Loucy (cell line): ENCODE measurements around the gene TYW3.
"Not testable (repeated sequence)": the region's sequence is repeated elsewhere in the genome, so short reads cannot be mapped to it uniquely, and the experiment has no call there.

Experiments used
- H2AFZ ChIP-seq: fragments of 200-600 bp; sonication (generic); 2 replicates; pipeline ENCODE4 v1.6.0; 2016; ENCODE audit warnings: antibody characterized with exemption, mild to moderate bottlenecking, low read length, moderate library complexity
- H3F3A ChIP-seq: fragments of 200-600 bp; 2 replicates; pipeline ENCODE4 v1.6.0; 2016; ENCODE audit warnings: antibody characterized with exemption, low read depth, mild to moderate bottlenecking
- H3K27me3 ChIP-seq: fragments of 200-600 bp; sonication (generic); 2 replicates; pipeline ENCODE4 v1.6.1; 2014; ENCODE audit warnings: low read length, mild to moderate bottlenecking; ENCODE audit not compliant: insufficient read depth, poor library complexity, severe bottlenecking
- H3K36me3 ChIP-seq: fragments of 200-600 bp; sonication (generic); 2 replicates; pipeline ENCODE4 v1.6.1; 2016; ENCODE audit warnings: low read length; ENCODE audit not compliant: insufficient read depth
- H3K4me1 ChIP-seq: fragments of 200-600 bp; sonication (generic); 2 replicates; pipeline ENCODE4 v1.5.1; 2014; ENCODE audit warnings: low read length, mild to moderate bottlenecking; ENCODE audit not compliant: insufficient read depth, poor library complexity, severe bottlenecking
- H3K4me2 ChIP-seq: fragments of 200-600 bp; sonication (generic); 2 replicates; pipeline ENCODE4 v1.6.0; 2014; ENCODE audit warnings: antibody characterized with exemption, low read length, low read depth, mild to moderate bottlenecking; ENCODE audit not compliant: poor library complexity, severe bottlenecking
- H3K4me3 ChIP-seq: fragments of 200-600 bp; sonication (generic); 2 replicates; pipeline ENCODE4 v1.5.1; 2014; ENCODE audit warnings: low read length, mild to moderate bottlenecking, mixed read lengths; ENCODE audit not compliant: poor library complexity, severe bottlenecking
- H3K79me2 ChIP-seq: fragments of 200-600 bp; sonication (generic); 2 replicates; pipeline ENCODE4 v1.6.1; 2014; ENCODE audit warnings: low read length; ENCODE audit not compliant: insufficient read depth
- H3K9ac ChIP-seq: fragments of 200-600 bp; sonication (generic); 2 replicates; pipeline ENCODE4 v1.6.0; 2014; ENCODE audit warnings: mild to moderate bottlenecking, low read depth, low read length, moderate library complexity; ENCODE audit not compliant: poor library complexity, severe bottlenecking
- H3K9me2 ChIP-seq: fragments of 200-600 bp; sonication (generic); replicated peaks from 2 replicates; pipeline ENCODE4 v1.6.1; 2016; ENCODE audit warnings: low read depth, low read length, mixed read lengths
- H3K9me3 ChIP-seq: fragments of 200-600 bp; sonication (generic); 2 replicates; pipeline ENCODE4 v1.6.1; 2014; ENCODE audit warnings: mild to moderate bottlenecking, antibody characterized with exemption, low read length, low read depth; ENCODE audit not compliant: insufficient read depth
- H4K20me1 ChIP-seq: fragments of 200-600 bp; sonication (generic); 2 replicates; pipeline ENCODE4 v1.6.0; 2014; ENCODE audit warnings: antibody characterized with exemption, low read length, mild to moderate bottlenecking; ENCODE audit not compliant: insufficient read depth, poor library complexity, severe bottlenecking
- EZH2phosphoT487 ChIP-seq: fragments of 200-600 bp; IDR thresholded peaks from 2 replicates; pipeline ENCODE4 v1.6.1; 2018; ENCODE audit warnings: antibody characterized with exemption, mild to moderate bottlenecking, moderate library complexity, borderline replicate concordance
- TF ChIP-seq, protein P1 (sequence below): fragments of 200-600 bp; sonication (generic); conservative IDR thresholded peaks from 2 replicates; pipeline ENCODE4 v1.5.1; 2014; ENCODE audit warnings: mild to moderate bottlenecking, antibody characterized with exemption, low read length

Gene TYW3

DNA sequence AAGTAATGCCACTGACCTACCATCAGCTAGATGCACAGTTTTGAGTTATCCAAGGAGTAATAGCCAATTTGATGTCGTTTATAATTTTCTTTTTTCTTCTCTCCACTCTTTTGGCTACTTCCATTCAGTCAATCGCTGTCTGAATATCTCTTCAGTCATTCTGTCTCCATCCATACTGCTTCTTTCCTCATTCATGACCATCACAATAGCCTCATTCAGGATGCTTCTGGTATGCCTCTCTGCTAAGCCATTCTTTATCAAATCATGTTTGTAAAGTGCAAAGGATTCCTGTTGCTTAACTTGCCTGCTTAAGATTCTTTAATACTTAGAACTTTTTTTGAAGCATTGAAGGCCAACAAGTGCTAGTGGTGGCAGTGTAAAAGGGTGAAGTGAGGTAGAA lies 20.2 kb downstream of the TYW3 start:
- H3K79me2 ChIP-seq = no peaks in the 10 kb centered on the region
- no peak overlapping the region for H3K4me3 ChIP-seq
- H3K4me1 ChIP-seq = no peaks in the 10 kb centered on the region
- H3F3A ChIP-seq = no peaks in the 10 kb centered on the region
- H3K27me3 ChIP-seq = no peaks in the 10 kb centered on the region
- H3K9me3 ChIP-seq = no peaks in the 10 kb centered on the region; the same call in 1 of the 2 replicates
- no peak overlapping the region for H2AFZ ChIP-seq
- TF ChIP-seq, protein P1, sequence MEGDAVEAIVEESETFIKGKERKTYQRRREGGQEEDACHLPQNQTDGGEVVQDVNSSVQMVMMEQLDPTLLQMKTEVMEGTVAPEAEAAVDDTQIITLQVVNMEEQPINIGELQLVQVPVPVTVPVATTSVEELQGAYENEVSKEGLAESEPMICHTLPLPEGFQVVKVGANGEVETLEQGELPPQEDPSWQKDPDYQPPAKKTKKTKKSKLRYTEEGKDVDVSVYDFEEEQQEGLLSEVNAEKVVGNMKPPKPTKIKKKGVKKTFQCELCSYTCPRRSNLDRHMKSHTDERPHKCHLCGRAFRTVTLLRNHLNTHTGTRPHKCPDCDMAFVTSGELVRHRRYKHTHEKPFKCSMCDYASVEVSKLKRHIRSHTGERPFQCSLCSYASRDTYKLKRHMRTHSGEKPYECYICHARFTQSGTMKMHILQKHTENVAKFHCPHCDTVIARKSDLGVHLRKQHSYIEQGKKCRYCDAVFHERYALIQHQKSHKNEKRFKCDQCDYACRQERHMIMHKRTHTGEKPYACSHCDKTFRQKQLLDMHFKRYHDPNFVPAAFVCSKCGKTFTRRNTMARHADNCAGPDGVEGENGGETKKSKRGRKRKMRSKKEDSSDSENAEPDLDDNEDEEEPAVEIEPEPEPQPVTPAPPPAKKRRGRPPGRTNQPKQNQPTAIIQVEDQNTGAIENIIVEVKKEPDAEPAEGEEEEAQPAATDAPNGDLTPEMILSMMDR = no peak
- no peak for TF ChIP-seq EZH2phosphoT487
- H3K9ac ChIP-seq = no peak overlapping the region
- H3K4me2 ChIP-seq = no peak overlapping the region
- no peaks in the 10 kb centered on the region for H4K20me1 ChIP-seq
- no peaks in the 10 kb centered on the region for H3K9me2 ChIP-seq
- H3K36me3 ChIP-seq = peaks cover 87% of the 10 kb centered on the region; the same call in 1 of the 2 replicates

DNA sequence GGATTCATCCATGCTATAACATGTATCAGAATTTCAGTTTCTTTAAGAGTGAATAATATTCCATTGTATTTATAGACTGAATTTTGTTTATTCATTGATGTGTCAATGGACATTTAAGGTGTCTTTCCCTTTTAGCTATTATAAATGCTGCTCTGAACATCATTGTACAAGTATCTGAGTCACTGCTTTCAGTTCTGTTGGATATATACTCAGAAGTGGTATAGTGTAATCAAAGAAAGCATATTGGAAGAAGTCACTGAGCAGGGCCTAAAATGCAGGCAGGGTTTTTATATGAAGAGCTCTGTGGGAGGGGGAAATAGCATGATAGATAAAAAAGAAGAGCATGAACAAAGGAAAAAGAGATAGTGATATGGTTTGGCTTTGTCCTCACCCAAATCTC lies 22.5 kb downstream of the TYW3 start:
- no peak overlapping the region for H3K9ac ChIP-seq
- TF ChIP-seq EZH2phosphoT487 = no peak
- TF ChIP-seq, protein P1 = no peak
- no peaks in the 10 kb centered on the region for H3K27me3 ChIP-seq
- no peaks in the 10 kb centered on the region for H3K79me2 ChIP-seq
- H2AFZ ChIP-seq = no peak overlapping the region
- H3K36me3 ChIP-seq = peaks cover 75% of the 10 kb centered on the region; the same call in 1 of the 2 replicates
- H3F3A ChIP-seq = no peaks in the 10 kb centered on the region
- H3K9me2 ChIP-seq = no peaks in the 10 kb centered on the region
- H3K4me1 ChIP-seq = no peaks in the 10 kb centered on the region
- no peak overlapping the region for H3K4me3 ChIP-seq
- H3K9me3 ChIP-seq = no peaks in the 10 kb centered on the region; the same call in 1 of the 2 replicates
- no peaks in the 10 kb centered on the region for H4K20me1 ChIP-seq
- no peak overlapping the region for H3K4me2 ChIP-seq

DNA sequence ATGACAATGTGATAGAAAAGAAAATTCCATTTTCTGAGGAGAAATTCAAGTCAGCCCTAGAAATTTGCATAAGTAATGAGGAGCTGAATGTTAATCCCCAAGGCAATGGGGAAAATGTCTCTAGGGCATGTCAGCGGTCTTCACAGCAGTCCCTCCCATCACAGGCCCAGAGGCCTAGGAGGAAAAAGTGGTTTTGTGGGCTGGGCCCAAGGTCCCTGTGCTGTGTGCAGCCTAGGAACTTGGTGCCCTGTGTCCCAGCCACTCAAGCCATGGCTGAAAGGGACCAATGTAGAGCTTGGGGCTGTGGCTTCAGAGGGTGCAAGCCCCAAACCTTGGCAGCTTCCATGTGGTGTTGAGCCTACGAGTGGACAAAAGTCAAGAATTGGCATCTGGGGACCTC lies 23.7 kb downstream of the TYW3 start:
- not testable (repeated sequence) for H3K27me3 ChIP-seq, H3K9ac ChIP-seq, H3K79me2 ChIP-seq, H3K9me3 ChIP-seq, H3K4me1 ChIP-seq, H3K4me2 ChIP-seq, H3K9me2 ChIP-seq, H4K20me1 ChIP-seq, H3K4me3 ChIP-seq, H2AFZ ChIP-seq, H3F3A ChIP-seq
- peaks cover 76% of the 10 kb centered on the region; the same call in 1 of the 2 replicates for H3K36me3 ChIP-seq

DNA sequence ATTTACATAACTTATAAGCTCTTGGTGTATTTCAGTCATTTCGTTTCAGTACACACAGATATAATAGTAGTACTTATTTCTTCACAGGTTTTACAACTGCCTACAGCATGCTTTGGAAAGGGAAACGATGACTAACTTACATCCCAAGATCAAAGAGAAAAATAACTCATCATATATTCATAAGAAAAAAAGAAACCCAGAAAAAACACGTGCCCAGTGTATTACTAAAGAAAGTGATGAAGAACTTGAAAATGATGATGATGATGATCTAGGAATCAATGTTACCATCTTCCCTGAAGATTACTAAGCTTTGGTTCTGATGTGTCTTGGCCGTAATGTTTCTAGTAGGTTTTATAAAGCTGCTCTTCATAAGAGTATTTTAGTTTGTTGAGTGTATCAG lies 30.9 kb downstream of the TYW3 start:
- Histone ChIP-seq H3K9me2 (no peaks in the 10 kb centered on the region), H4K20me1 (no peaks in the 10 kb centered on the region), H3K27me3 (no peaks in the 10 kb centered on the region), H3K9me3 (no peaks in the 10 kb centered on the region), H3K4me3 (no peak overlapping the region), H3K36me3 (peaks cover 35% of the 10 kb centered on the region; the same call in 1 of the 2 replicates), H3K4me2 (no peak overlapping the region), H3K4me1 (no peaks in the 10 kb centered on the region), H3F3A (no peaks in the 10 kb centered on the region), H3K79me2 (no peaks in the 10 kb centered on the region), H3K9ac (no peak overlapping the region), H2AFZ (no peak overlapping the region)
- TF ChIP-seq, protein P1 = no peak
- TF ChIP-seq EZH2phosphoT487 = no peak
